Body of pancreas (tissue), 4 donors: ENCODE data around the gene KLLN.

Experiments used
- POLR2A ChIP-seq, 3 donors: fragments of 450-650 bp; IDR thresholded peaks; one replicate each; pipeline ENCODE4 v1.6.1; 2016; ENCODE audit warnings: antibody characterized with exemption in 3 of 3, mild to moderate bottlenecking in 2 of 3
- TF ChIP-seq, protein P1 (sequence below), 7 experiments: fragments of 450-650 bp in 4 of 7; fragments of 200-600 bp in 3 of 7; sonication (generic) in 3 of 7; IDR thresholded peaks; one replicate each; pipeline ENCODE4 v1.5.1; 2016 to 2019; ENCODE audit warnings: antibody characterized with exemption in 7 of 7

DNA sequence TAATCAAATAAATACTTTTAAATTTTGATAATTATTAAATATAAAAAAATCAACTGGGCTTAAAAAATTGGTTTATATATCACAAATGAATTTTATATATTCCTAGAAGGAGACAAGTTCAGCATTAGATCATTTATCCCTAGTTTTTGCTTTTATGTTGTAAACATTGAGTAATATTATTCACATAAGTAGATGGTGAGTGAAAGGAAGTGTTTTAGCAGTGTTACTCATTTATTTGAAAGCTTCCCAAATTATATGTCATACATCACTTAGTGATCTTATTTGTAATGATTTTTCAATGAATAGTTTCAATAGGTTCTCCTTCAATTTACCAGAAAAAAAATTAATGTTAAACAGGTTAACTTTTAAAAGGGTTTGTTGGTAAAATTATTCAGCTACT is 15.8 kb downstream of the KLLN start:
- TF ChIP-seq, protein P1, sequence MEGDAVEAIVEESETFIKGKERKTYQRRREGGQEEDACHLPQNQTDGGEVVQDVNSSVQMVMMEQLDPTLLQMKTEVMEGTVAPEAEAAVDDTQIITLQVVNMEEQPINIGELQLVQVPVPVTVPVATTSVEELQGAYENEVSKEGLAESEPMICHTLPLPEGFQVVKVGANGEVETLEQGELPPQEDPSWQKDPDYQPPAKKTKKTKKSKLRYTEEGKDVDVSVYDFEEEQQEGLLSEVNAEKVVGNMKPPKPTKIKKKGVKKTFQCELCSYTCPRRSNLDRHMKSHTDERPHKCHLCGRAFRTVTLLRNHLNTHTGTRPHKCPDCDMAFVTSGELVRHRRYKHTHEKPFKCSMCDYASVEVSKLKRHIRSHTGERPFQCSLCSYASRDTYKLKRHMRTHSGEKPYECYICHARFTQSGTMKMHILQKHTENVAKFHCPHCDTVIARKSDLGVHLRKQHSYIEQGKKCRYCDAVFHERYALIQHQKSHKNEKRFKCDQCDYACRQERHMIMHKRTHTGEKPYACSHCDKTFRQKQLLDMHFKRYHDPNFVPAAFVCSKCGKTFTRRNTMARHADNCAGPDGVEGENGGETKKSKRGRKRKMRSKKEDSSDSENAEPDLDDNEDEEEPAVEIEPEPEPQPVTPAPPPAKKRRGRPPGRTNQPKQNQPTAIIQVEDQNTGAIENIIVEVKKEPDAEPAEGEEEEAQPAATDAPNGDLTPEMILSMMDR (IDR thresholded peaks at IDR 0.05), result no peak
- TF ChIP-seq POLR2A (IDR thresholded peaks at IDR 0.05), result no peak
